ENCODE results near the gene PKP3. TPM values are rescaled to one million over a fixed set of nuclear protein-coding genes. Genes with fewer than 3 reads are reported as not detected.
"Not testable (repeated sequence)": the region's sequence is repeated elsewhere in the genome, so short reads cannot be mapped to it uniquely, and the experiment has no call there.

Gene PKP3
- total and polyA plus RNA-seq, 2 donors from 2014 or later, result 1.9 to 3.6 TPM

DNA sequence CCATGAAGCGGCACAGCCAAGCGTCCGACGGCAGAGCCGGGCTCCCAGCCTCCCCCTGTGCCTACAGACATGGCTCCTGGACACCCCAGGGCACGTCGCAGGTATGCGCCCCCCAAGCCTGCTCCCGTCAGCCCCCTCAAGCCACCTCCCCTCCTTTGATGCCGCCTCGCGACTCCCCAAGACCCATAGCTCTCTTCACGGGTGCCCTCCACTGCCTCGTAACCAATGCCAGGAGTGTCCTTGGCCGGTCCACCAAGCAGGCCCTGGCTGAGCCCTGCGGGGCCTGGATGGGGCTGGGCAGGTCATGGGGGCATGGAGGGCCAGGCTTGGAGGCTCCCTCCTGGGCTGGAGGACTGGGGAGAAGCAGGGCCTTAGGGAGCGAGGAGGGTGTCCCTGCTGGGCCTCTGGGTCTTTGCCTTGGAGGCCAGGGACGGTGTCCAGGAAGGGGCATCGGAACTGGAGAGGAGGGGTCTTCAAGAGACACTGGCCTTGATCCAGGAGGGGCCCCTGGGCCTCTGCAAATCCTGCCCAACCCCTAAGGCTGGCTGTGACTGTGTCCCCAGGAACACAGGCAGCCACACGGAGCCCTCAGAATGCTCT lies 38.6 kb downstream of the PKP3 start:
- Histone ChIP-seq H3K27me3 (ENCODE audit: control insufficient read depth, insufficient read depth, low read length) (no peaks in the 10 kb centered on the region), H3K4me1 (ENCODE audit: control insufficient read depth in 2 of 3, insufficient read depth in 2 of 3, low read depth in 1 of 3, low read length in 3 of 3) (no peaks in the 10 kb centered on the region), H3K9me3 (ENCODE audit: control insufficient read depth in 2 of 3, insufficient read depth in 1 of 3, low read length in 3 of 3) (no peaks in the 10 kb centered on the region), H3K4me3 (ENCODE audit: low read length in 3 of 3) (no peak overlapping the region), H3K36me3 (ENCODE audit: control insufficient read depth in 2 of 3, insufficient read depth in 3 of 3, low read length in 3 of 3) (no peaks in the 10 kb centered on the region), H3K27ac (ENCODE audit: low read depth in 2 of 2, low read length in 2 of 2) (no peak overlapping the region), H3K9ac (ENCODE audit: low read length in 3 of 3) (no peak overlapping the region)
- TF ChIP-seq, protein P1, sequence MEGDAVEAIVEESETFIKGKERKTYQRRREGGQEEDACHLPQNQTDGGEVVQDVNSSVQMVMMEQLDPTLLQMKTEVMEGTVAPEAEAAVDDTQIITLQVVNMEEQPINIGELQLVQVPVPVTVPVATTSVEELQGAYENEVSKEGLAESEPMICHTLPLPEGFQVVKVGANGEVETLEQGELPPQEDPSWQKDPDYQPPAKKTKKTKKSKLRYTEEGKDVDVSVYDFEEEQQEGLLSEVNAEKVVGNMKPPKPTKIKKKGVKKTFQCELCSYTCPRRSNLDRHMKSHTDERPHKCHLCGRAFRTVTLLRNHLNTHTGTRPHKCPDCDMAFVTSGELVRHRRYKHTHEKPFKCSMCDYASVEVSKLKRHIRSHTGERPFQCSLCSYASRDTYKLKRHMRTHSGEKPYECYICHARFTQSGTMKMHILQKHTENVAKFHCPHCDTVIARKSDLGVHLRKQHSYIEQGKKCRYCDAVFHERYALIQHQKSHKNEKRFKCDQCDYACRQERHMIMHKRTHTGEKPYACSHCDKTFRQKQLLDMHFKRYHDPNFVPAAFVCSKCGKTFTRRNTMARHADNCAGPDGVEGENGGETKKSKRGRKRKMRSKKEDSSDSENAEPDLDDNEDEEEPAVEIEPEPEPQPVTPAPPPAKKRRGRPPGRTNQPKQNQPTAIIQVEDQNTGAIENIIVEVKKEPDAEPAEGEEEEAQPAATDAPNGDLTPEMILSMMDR (IDR thresholded peaks at IDR 0.05; ENCODE audit: borderline replicate concordance, extremely low read depth, insufficient read depth), result no peak
- DNase-seq, result no peak
- no peak for FAIRE-seq
- intact Hi-C loops (cut with DNase I), result no loop called here

DNA sequence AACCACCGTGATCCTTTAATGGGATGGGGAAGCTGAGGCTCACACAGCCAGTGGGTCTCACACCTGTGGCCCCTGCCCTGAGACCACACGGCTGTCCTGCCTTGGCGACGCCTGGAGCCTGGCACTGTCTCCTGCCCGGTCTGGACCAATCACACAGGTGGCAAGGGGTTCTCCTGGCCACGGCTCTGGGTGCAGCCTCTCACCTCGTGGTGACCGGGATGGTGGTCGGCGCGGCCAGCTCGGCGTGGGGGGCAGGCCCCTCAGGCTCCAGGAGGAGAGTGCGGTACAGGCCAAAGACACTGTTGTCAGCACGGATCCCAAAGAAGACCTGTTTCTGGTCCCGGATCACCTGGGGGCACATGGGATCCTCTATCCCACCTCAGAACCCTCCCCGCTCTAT lies 39.1 kb downstream of the PKP3 start:
- TF ChIP-seq, protein P1 (IDR thresholded peaks at IDR 0.05; ENCODE audit: borderline replicate concordance, extremely low read depth, insufficient read depth), result no peak
- no peak for FAIRE-seq
- Histone ChIP-seq H3K4me3 (ENCODE audit: low read length in 3 of 3) (no peak overlapping the region), H3K36me3 (ENCODE audit: control insufficient read depth in 2 of 3, insufficient read depth in 3 of 3, low read length in 3 of 3) (no peaks in the 10 kb centered on the region), H3K9ac (ENCODE audit: low read length in 3 of 3) (no peak overlapping the region), H3K4me1 (ENCODE audit: control insufficient read depth in 2 of 3, insufficient read depth in 2 of 3, low read depth in 1 of 3, low read length in 3 of 3) (no peaks in the 10 kb centered on the region), H3K9me3 (ENCODE audit: control insufficient read depth in 2 of 3, insufficient read depth in 1 of 3, low read length in 3 of 3) (no peaks in the 10 kb centered on the region), H3K27ac (ENCODE audit: low read depth in 2 of 2, low read length in 2 of 2) (no peak overlapping the region), H3K27me3 (ENCODE audit: control insufficient read depth, insufficient read depth, low read length) (no peaks in the 10 kb centered on the region)
- no peak for DNase-seq
- intact Hi-C loops (cut with DNase I), result no loop called here

DNA sequence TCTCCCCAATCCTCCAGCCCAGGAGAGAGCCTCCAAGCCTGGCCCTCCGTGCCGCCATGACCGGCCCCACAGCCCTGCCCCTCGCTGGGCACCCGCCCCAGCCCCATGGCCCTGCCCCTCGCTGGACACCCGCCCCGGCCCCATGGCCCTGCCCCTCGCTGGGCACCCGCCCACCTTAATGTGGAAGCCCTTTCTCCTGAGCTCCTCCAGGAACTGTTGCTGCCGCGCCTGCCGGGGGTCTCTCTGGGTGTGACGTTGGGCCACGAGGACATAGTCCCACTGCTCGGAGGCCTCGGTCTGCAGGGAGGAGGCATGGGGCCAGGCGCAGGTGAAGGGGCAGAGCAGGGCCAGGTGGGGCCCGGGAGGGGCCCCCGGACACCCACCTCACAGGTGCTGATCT lies 39.6 kb downstream of the PKP3 start:
- no peaks in the 10 kb centered on the region for H3K4me1 ChIP-seq (ENCODE audit: control insufficient read depth in 2 of 3, insufficient read depth in 2 of 3, low read depth in 1 of 3, low read length in 3 of 3)
- no peaks in the 10 kb centered on the region for H3K9me3 ChIP-seq (ENCODE audit: control insufficient read depth in 2 of 3, insufficient read depth in 1 of 3, low read length in 3 of 3)
- TF ChIP-seq, protein P1 (IDR thresholded peaks at IDR 0.05; ENCODE audit: borderline replicate concordance, extremely low read depth, insufficient read depth), result no peak
- no peak overlapping the region for H3K4me3 ChIP-seq (ENCODE audit: low read length in 3 of 3)
- H3K9ac ChIP-seq (ENCODE audit: low read length in 3 of 3), result no peak overlapping the region
- DNase-seq, result peak in 1 of 5 donors; percentile 70
- H3K27ac ChIP-seq (ENCODE audit: low read depth in 2 of 2, low read length in 2 of 2), result no peak overlapping the region
- no peaks in the 10 kb centered on the region for H3K36me3 ChIP-seq (ENCODE audit: control insufficient read depth in 2 of 3, insufficient read depth in 3 of 3, low read length in 3 of 3)
- intact Hi-C loops (cut with DNase I), result no loop called here
- FAIRE-seq, result no peak
- H3K27me3 ChIP-seq (ENCODE audit: control insufficient read depth, insufficient read depth, low read length), result no peaks in the 10 kb centered on the region

DNA sequence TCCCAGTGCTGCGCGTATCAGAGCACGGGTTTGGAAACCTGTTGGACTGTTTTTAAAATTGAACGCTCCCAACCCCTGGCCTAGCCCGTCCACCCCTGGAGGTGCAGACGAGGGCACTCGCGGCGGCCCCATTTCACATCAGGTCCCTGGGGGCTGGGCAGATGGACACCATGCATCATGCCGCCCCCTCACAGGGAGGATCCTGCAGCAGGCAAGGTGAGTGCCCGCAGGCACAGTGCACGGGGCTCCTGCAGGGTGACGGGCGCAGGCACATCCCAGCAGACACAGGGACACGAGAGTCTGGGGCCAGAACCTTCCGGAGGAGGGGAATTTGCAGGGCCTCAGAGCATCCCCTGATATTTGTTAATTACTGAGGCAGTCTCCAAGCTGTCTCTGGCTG lies 40.5 kb downstream of the PKP3 start:
- intact Hi-C loops (cut with DNase I), result no loop called here
- FAIRE-seq (no peak), DNase-seq (peak in 1 of 5 donors; percentile 54)
- Histone ChIP-seq H3K27ac (ENCODE audit: low read depth in 2 of 2, low read length in 2 of 2) (no peak overlapping the region), H3K9me3 (ENCODE audit: control insufficient read depth in 2 of 3, insufficient read depth in 1 of 3, low read length in 3 of 3) (no peaks in the 10 kb centered on the region), H3K36me3 (ENCODE audit: control insufficient read depth in 2 of 3, insufficient read depth in 3 of 3, low read length in 3 of 3) (no peaks in the 10 kb centered on the region), H3K4me3 (ENCODE audit: low read length in 3 of 3) (no peak overlapping the region), H3K27me3 (ENCODE audit: control insufficient read depth, insufficient read depth, low read length) (no peaks in the 10 kb centered on the region), H3K4me1 (ENCODE audit: control insufficient read depth in 2 of 3, insufficient read depth in 2 of 3, low read depth in 1 of 3, low read length in 3 of 3) (no peaks in the 10 kb centered on the region), H3K9ac (ENCODE audit: low read length in 3 of 3) (no peak overlapping the region)
- TF ChIP-seq, protein P1 (IDR thresholded peaks at IDR 0.05; ENCODE audit: borderline replicate concordance, extremely low read depth, insufficient read depth), result no peak

DNA sequence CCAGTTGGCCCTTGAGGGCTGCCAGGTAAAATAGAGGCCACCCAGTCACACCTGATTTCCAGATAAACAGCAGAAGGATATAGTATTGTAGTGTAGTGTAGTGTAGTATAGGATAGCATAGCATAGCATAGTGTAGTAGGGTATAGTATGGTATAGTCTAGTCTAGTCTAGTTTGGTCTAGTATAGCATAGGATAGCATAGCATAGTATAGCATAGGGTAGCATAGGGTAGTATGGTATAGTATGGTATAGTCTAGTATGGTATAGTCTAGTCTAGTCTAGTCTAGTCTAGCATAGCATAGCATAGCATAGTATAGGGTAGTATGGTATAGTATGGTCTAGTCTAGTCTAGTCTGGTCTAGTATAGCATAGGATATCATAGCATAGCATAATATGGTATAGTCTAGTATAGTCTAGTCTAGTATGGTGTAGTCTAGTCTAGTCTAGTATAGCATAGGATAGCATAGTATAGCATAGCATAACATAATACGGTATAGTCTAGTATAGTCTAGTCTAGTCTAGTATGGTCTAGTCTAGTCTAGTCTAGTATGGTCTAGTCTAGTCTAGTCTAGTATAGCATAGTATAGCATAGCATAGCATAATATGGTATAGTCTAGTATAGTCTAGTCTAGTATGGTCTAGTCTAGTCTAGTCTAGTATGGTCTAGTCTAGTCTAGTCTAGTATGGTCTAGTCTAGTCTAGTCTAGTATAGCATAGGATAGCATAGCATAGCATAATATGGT lies 41.2 kb downstream of the PKP3 start:
- H3K36me3 ChIP-seq (ENCODE audit: control insufficient read depth in 2 of 3, insufficient read depth in 3 of 3, low read length in 3 of 3); DNase-seq; intact Hi-C loops (cut with DNase I); H3K9ac ChIP-seq (ENCODE audit: low read length in 3 of 3); H3K27ac ChIP-seq (ENCODE audit: low read depth in 2 of 2, low read length in 2 of 2); H3K4me3 ChIP-seq (ENCODE audit: low read length in 3 of 3); H3K27me3 ChIP-seq (ENCODE audit: control insufficient read depth, insufficient read depth, low read length); FAIRE-seq; H3K9me3 ChIP-seq (ENCODE audit: control insufficient read depth in 2 of 3, insufficient read depth in 1 of 3, low read length in 3 of 3); H3K4me1 ChIP-seq (ENCODE audit: control insufficient read depth in 2 of 3, insufficient read depth in 2 of 3, low read depth in 1 of 3, low read length in 3 of 3): not testable (repeated sequence)
